BLaER1 (cell line): ENCODE results near the gene KANK4.

ENCODE experiments used
- H3K27ac ChIP-seq: shearing (Covaris generic); formaldehyde crosslinking; 2 replicates; pipeline ENCODE4 v1.8.1; 2022
- H3K27me3 ChIP-seq: shearing (Covaris generic); formaldehyde crosslinking; 2 replicates; pipeline ENCODE4 v1.8.1; 2022
- H3K36me3 ChIP-seq: shearing (Covaris generic); formaldehyde crosslinking; 2 replicates; pipeline ENCODE4 v1.8.1; 2022
- H3K4me1 ChIP-seq: shearing (Covaris generic); formaldehyde crosslinking; 2 replicates; pipeline ENCODE4 v1.8.1; 2022
- H3K4me2 ChIP-seq: shearing (Covaris generic); formaldehyde crosslinking; 2 replicates; pipeline ENCODE4 v1.8.1; 2022
- H3K4me3 ChIP-seq: shearing (Covaris generic); formaldehyde crosslinking; 2 replicates; pipeline ENCODE4 v1.8.1; 2022
- H3K9ac ChIP-seq: shearing (Covaris generic); formaldehyde crosslinking; 2 replicates; pipeline ENCODE4 v1.8.1; 2022
- H3K9me3 ChIP-seq: shearing (Covaris generic); formaldehyde crosslinking; 2 replicates; pipeline ENCODE4 v1.8.1; 2022
- H4K20me1 ChIP-seq: shearing (Covaris generic); formaldehyde crosslinking; 2 replicates; pipeline ENCODE4 v1.8.1; 2022
- Cebpa-rat ChIP-seq: shearing (Covaris generic); IDR thresholded peaks from 2 replicates; pipeline ENCODE4 v1.8.1; 2022

KANK4 gene

DNA sequence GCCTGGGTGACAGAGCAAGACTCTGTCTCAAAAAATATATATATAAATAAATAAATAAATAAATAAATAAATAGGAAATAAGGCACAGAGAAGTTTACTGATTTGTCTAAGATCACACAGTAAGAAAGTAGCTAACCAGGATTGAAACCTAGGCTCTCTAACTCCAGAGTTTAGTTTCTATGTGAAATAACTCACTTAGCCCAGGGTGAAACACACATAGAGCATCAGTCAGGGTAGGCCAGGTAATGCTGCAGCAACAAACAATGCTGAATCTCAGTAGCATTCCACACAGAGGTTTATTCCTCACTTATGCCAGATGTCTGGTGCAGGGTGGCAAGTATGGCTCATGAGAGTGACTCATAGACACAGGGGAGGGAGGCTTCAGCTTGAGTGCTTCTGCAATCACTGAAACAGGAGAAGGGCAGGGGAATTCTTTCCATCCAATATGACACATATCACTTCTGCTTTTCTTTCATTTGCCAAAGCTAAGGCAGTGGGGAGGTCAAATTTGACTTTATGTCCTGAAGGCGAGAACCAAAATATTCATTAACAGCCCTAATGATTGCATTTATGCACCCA, 37.1 kb upstream of the KANK4 start:
- no peaks in the 10 kb centered on the region for H3K36me3 ChIP-seq
- no peaks in the 10 kb centered on the region for H3K9me3 ChIP-seq
- no peaks in the 10 kb centered on the region for H3K4me1 ChIP-seq
- H3K4me2 ChIP-seq = no peak overlapping the region
- no peak overlapping the region for H3K27ac ChIP-seq
- no peaks in the 10 kb centered on the region for H3K27me3 ChIP-seq
- no peak overlapping the region for H3K9ac ChIP-seq
- no peak for TF ChIP-seq Cebpa-rat
- H3K4me3 ChIP-seq = no peak overlapping the region
- no peaks in the 10 kb centered on the region for H4K20me1 ChIP-seq

DNA sequence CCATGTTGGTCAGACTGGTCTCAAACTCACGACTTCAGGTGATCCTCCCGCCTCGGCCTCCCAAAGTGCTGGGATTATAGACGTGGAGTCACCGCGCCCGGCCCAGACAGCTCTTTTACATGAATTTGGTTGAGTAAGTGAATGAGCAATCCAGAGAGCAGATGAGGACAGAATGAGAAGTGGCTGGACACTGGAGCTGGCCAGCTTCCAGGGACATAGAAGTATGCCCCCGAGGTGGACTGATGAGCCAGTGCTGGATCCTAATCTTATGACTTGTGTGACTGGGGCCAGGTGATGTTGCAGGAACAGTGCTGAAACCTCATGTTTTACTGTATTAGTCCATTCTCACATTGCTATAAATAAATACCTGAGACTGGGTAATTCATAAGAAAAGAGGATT, 35.9 kb upstream of the KANK4 start:
- Histone ChIP-seq H3K4me3 (no peak overlapping the region), H4K20me1 (no peaks in the 10 kb centered on the region), H3K4me1 (no peaks in the 10 kb centered on the region), H3K9me3 (no peaks in the 10 kb centered on the region), H3K4me2 (no peak overlapping the region), H3K27ac (no peak overlapping the region), H3K9ac (no peak overlapping the region), H3K36me3 (no peaks in the 10 kb centered on the region), H3K27me3 (no peaks in the 10 kb centered on the region)
- no peak for TF ChIP-seq Cebpa-rat

DNA sequence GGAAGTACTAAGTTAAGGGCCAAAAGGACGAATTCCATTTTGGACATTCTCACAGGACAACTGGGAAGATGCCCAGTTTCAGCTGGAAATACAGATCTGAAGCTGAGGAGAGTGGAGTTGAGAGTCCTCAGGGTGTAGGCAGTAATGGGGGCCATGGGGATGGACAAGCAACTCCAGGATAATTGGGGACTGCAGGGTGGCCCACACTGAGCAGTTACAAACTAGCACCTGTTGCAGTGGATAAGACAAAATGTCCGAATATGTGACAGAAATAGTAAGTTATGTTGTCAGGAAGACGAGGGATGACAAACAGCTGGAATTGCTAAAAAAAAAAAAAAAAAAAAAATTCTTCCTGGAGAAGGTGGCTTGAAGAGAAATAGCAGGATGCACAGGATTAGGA, 34.6 kb upstream of the KANK4 start:
- Histone ChIP-seq H3K27ac (no peak overlapping the region), H3K9ac (no peak overlapping the region), H3K4me2 (no peak overlapping the region), H4K20me1 (no peaks in the 10 kb centered on the region), H3K9me3 (no peaks in the 10 kb centered on the region), H3K4me3 (no peak overlapping the region), H3K27me3 (no peaks in the 10 kb centered on the region), H3K36me3 (no peaks in the 10 kb centered on the region), H3K4me1 (no peaks in the 10 kb centered on the region)
- TF ChIP-seq Cebpa-rat = no peak

DNA sequence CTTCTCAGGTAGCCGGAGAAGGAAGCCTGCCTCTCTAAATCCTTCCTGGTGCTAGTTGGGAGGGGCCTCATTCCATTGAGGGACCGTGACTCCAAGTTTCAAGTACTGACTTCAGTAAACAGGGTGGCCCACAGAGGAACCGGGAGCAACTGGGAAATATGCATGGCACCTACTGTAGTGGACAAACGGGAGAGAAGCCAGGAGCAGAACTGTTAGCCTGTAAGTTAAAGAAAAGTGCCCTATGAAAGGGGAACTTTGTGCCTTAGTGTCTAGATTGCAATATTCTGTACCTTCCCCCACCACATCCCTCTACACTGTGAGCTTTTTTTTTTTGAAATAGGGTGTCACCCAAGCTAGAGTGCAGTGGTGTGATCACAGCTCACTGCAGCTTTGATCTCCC, 33.2 kb upstream of the KANK4 start:
- no peak overlapping the region for H3K27ac ChIP-seq
- no peaks in the 10 kb centered on the region for H3K36me3 ChIP-seq
- H3K4me2 ChIP-seq = no peak overlapping the region
- peaks cover 7% of the 10 kb centered on the region for H3K4me1 ChIP-seq
- H3K27me3 ChIP-seq = no peaks in the 10 kb centered on the region
- no peak overlapping the region for H3K9ac ChIP-seq
- TF ChIP-seq Cebpa-rat = no peak
- no peaks in the 10 kb centered on the region for H3K9me3 ChIP-seq
- no peaks in the 10 kb centered on the region for H4K20me1 ChIP-seq
- no peak overlapping the region for H3K4me3 ChIP-seq

DNA sequence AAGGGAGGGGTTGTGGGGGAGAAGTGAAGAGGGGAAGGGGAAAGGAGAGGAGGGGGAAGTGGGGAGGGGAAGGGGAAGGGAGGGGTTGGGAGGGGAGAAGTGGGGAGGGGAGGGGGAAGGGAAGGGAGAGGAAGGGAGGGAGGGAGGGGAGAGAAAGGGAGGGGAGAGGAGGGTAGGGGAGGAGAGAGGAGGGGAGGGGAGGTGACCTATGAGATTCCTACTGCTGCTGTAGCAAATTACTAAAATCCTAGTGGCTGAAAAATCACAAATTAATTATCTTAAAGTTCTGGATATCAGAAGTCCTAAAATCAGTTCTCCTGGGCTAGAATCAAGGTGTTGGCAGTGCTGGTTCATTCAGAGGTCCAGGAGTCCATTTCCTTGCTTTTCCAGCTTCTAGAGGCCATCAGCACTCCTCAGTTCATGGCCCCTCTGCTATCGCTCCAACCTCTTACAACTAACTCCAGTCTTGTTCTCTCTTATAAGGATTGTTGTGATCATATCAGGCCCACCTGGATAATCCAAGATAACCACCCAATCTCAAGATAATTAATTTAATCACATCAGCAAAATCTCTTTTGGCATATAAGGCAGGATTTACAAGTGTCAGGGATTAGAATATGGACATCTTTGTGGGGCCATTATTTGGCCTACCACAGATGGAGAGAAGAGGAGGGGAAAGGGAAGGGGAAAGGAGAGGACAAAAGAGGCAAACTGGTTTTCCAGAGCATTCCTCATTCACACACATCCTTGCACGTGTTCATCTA, 30.4 kb upstream of the KANK4 start:
- peaks cover 15% of the 10 kb centered on the region for H3K4me1 ChIP-seq
- no peaks in the 10 kb centered on the region for H3K36me3 ChIP-seq
- H4K20me1 ChIP-seq = no peaks in the 10 kb centered on the region
- no peaks in the 10 kb centered on the region for H3K9me3 ChIP-seq
- no peak for TF ChIP-seq Cebpa-rat
- no peak overlapping the region for H3K9ac ChIP-seq
- no peak overlapping the region for H3K27ac ChIP-seq
- H3K4me3 ChIP-seq = no peak overlapping the region
- H3K27me3 ChIP-seq = no peaks in the 10 kb centered on the region
- H3K4me2 ChIP-seq = no peak overlapping the region

DNA sequence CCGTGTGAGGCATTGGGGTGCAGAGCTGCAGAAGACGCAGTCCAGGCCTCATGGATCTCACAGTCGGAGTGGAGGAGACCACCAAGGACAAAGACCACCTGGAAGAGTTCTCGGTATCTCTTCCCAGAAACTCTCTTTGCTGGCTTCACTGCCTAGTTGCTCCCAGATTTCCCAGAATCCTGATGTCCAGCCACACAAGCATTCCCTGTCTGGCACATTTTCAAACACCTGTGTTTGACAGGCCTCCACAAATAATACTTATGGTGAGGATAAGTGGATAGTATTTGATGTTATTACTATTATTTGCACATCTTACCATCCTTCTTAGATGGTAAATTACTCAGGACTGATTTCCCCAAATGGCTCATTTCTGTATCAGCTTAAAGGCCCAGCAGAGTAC, 27.7 kb upstream of the KANK4 start:
- Histone ChIP-seq H4K20me1 (no peaks in the 10 kb centered on the region), H3K9me3 (no peaks in the 10 kb centered on the region), H3K27ac (0 out of 2 replicates have a peak overlapping the region, but pooled peaks have one; percentile 6), H3K4me3 (no peak overlapping the region), H3K4me2 (0 out of 2 replicates have a peak overlapping the region, but pooled peaks have one; percentile 58), H3K36me3 (no peaks in the 10 kb centered on the region), H3K27me3 (no peaks in the 10 kb centered on the region), H3K4me1 (peaks cover 17% of the 10 kb centered on the region), H3K9ac (no peak overlapping the region)
- no peak for TF ChIP-seq Cebpa-rat

DNA sequence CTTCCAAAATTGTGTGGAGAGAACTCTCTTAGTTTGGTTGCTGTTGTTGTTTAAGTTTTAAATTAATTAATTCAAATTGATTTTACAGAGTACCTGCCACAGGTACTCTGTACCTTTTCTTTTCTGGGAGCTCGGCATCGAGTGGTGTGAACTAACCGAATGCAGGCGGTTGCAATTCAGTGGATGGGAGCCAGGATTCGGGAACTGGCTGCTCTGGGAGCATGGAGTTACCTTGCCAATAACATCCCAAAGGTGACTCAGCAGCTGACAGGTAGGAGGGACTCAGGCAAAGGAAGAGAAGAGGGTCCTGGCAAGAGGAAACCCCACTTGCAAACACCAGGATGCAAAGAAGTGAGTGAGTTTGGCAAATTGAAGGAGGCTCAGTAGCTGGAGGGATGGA, 24.7 kb upstream of the KANK4 start:
- Histone ChIP-seq H3K4me3 (no peak overlapping the region), H3K4me1 (peaks cover 17% of the 10 kb centered on the region), H3K9ac (no peak overlapping the region), H3K27ac (no peak overlapping the region), H3K27me3 (no peaks in the 10 kb centered on the region), H3K4me2 (no peak overlapping the region), H3K9me3 (no peaks in the 10 kb centered on the region), H3K36me3 (no peaks in the 10 kb centered on the region), H4K20me1 (no peaks in the 10 kb centered on the region)
- TF ChIP-seq Cebpa-rat = no peak

DNA sequence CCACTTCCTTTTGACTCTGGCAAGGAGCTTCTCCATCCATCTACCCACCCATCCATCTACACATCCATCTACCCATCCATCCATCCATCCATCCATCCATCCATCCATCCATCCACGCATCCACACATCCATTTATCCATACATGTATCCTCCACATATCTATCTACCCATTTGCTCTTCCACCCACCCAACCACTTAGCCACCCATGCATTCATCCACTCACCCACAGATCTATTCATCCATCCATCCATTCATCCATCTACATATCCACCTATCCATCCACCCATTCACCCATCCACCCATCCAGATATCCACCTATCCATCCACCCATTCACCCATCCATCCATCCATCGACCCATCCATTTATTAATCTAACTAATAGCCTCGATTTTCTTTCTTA, 23.0 kb upstream of the KANK4 start:
- Histone ChIP-seq H3K4me2 (no peak overlapping the region), H3K27me3 (no peaks in the 10 kb centered on the region), H3K4me3 (no peak overlapping the region), H3K36me3 (no peaks in the 10 kb centered on the region), H3K27ac (no peak overlapping the region), H3K9me3 (no peaks in the 10 kb centered on the region), H4K20me1 (no peaks in the 10 kb centered on the region), H3K9ac (no peak overlapping the region), H3K4me1 (peaks cover 24% of the 10 kb centered on the region)
- no peak for TF ChIP-seq Cebpa-rat

DNA sequence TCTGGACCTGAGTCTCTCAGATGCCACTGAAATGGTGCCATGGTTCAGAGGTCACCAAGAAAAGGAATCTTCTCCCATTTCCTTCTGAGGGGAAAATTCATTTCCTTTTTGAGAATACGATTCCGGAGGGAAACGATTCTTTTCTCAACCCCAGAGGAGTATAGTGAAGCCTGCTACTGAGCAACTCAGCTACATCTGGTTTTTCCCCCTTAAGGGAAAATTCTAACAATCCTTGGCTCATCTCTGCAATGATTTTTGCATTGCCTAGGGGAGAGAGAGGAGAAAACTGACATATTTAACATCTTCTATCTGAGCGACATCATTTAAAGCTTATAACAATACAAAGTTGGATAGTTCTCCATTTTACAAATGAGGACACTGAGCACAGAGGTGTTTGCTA, 22.4 kb upstream of the KANK4 start:
- H3K27ac ChIP-seq = no peak overlapping the region
- H4K20me1 ChIP-seq = no peaks in the 10 kb centered on the region
- H3K4me1 ChIP-seq = peaks cover 27% of the 10 kb centered on the region
- no peaks in the 10 kb centered on the region for H3K36me3 ChIP-seq
- no peak overlapping the region for H3K4me3 ChIP-seq
- no peaks in the 10 kb centered on the region for H3K9me3 ChIP-seq
- H3K4me2 ChIP-seq = no peak overlapping the region
- no peak for TF ChIP-seq Cebpa-rat
- no peaks in the 10 kb centered on the region for H3K27me3 ChIP-seq
- H3K9ac ChIP-seq = no peak overlapping the region

DNA sequence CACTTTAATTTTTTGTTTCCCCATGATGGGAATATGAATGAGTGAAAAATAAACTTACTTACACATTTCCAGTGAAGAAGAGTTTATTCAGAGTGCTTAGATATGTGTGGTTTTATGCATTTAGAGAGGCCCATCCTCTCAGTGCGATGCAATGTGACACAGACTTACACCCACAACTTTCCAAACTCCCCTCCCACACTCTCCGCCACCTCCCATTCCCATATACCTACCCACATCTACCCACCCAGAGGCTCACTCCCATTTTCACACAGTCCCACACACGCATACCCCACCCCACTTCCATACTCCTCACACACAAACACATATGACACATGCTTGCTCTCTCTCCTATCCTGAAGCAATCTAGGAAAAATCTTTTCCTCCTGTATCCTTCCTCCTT, 21.9 kb upstream of the KANK4 start:
- TF ChIP-seq Cebpa-rat = no peak
- Histone ChIP-seq H4K20me1 (no peaks in the 10 kb centered on the region), H3K27me3 (no peaks in the 10 kb centered on the region), H3K27ac (no peak overlapping the region), H3K4me2 (no peak overlapping the region), H3K4me1 (peaks cover 33% of the 10 kb centered on the region), H3K9me3 (no peaks in the 10 kb centered on the region), H3K4me3 (no peak overlapping the region), H3K36me3 (no peaks in the 10 kb centered on the region), H3K9ac (no peak overlapping the region)
